Neutrophil (primary cell): ENCODE measurements around the gene FAM168B.

Source experiments
- H3K27ac ChIP-seq: fragments of 200-600 bp; sonication (generic); 2 replicates; pipeline ENCODE4 v1.5.1; 2016; ENCODE audit warnings: mild to moderate bottlenecking, moderate library complexity
- H3K27me3 ChIP-seq: fragments of 200-600 bp; sonication (generic); 2 replicates; pipeline ENCODE4 v1.6.0; 2016; ENCODE audit warnings: mild to moderate bottlenecking
- H3K36me3 ChIP-seq: fragments of 200-600 bp; sonication (generic); 2 replicates; pipeline ENCODE4 v1.5.1; 2017
- H3K4me1 ChIP-seq, 2 experiments: fragments of 200-600 bp in 1 of 2; sonication (generic) in 1 of 2; 1 replicate in 1 of 2; 2 replicates in 1 of 2; pipeline versions ENCODE4 v1.5.1 to v1.6.1; 2013 to 2016; ENCODE audit warnings: low read depth in 1 of 2, low read length in 1 of 2, mild to moderate bottlenecking in 1 of 2, moderate library complexity in 1 of 2; ENCODE audit not compliant: control insufficient read depth in 1 of 2, insufficient read depth in 1 of 2
- H3K4me3 ChIP-seq, 2 experiments: fragments of 200-600 bp in 1 of 2; sonication (generic) in 1 of 2; 1 replicate in 1 of 2; 2 replicates in 1 of 2; pipeline ENCODE4 v1.5.1; 2013 to 2016; ENCODE audit warnings: low read depth in 1 of 2, low read length in 1 of 2, mild to moderate bottlenecking in 1 of 2, moderate library complexity in 1 of 2
- H3K9me3 ChIP-seq: fragments of 200-600 bp; sonication (generic); 2 replicates; pipeline ENCODE4 v1.5.1; 2016
- TF ChIP-seq, protein P1 (sequence below): fragments of 200-600 bp; sonication (generic); IDR thresholded peaks from 2 replicates; pipeline ENCODE4 v1.5.1; 2016; ENCODE audit warnings: antibody characterized with exemption

FAM168B gene

DNA sequence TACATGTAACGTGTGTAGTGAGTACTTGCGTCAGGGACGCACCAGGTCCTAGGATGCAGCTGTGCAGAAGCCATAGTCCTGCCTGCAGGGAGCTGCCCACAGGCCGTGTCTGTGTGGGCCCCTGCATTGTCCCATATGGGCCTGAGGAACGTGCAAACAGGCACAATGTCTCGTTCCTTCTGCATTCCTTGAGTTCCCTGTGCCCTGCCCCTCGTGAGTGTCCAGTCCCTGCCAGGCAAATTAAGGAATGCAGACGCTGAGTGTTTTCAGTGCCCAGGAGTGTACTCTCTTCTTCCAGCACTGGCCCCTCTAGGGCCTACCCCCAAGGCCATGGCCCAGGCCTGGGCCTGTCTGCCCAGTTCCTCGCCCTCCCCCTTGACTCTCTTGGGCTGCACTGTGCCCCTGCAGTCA, 61.8 kb downstream of the FAM168B start:
- Histone ChIP-seq H3K9me3 (peaks cover 6% of the 10 kb centered on the region), H3K27ac (no peak overlapping the region), H3K4me1 (peaks cover 4 to 6% of the 10 kb centered on the region in 2 experiments), H3K4me3 (no peak overlapping the region), H3K36me3 (no peaks in the 10 kb centered on the region), H3K27me3 (peaks cover 61% of the 10 kb centered on the region)
- TF ChIP-seq, protein P1, sequence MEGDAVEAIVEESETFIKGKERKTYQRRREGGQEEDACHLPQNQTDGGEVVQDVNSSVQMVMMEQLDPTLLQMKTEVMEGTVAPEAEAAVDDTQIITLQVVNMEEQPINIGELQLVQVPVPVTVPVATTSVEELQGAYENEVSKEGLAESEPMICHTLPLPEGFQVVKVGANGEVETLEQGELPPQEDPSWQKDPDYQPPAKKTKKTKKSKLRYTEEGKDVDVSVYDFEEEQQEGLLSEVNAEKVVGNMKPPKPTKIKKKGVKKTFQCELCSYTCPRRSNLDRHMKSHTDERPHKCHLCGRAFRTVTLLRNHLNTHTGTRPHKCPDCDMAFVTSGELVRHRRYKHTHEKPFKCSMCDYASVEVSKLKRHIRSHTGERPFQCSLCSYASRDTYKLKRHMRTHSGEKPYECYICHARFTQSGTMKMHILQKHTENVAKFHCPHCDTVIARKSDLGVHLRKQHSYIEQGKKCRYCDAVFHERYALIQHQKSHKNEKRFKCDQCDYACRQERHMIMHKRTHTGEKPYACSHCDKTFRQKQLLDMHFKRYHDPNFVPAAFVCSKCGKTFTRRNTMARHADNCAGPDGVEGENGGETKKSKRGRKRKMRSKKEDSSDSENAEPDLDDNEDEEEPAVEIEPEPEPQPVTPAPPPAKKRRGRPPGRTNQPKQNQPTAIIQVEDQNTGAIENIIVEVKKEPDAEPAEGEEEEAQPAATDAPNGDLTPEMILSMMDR = no peak

DNA sequence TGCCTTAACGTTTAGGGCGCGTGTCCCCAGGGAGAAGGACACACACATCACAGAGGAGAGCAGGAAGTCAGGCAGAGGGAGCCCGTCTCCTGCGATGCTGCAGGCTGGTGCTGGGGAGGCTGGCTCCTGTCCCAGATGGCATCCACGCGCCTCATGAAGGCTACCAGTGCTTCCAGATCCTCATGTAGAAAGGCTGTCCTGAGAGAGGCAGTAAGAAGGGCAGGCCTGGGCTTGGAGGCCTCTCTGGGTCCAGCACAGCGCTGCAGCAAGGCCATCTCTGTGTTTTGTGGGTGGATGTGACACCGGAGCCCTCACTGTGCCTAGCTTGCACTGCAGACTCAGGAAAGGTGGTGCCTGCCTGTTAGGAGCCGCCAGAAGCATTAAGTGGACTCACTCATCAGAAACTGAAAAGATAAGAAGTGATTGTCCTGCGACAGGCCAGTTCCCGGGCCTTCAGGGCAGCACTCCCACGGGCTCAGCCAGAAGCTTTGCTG, 62.7 kb downstream of the FAM168B start:
- Histone ChIP-seq H3K27ac (no peak overlapping the region), H3K4me3 (no peak overlapping the region), H3K36me3 (no peaks in the 10 kb centered on the region), H3K9me3 (peaks cover 6% of the 10 kb centered on the region), H3K27me3 (peaks cover 54% of the 10 kb centered on the region), H3K4me1 (peaks cover 4 to 5% of the 10 kb centered on the region in 2 experiments)
- TF ChIP-seq, protein P1 = no peak

DNA sequence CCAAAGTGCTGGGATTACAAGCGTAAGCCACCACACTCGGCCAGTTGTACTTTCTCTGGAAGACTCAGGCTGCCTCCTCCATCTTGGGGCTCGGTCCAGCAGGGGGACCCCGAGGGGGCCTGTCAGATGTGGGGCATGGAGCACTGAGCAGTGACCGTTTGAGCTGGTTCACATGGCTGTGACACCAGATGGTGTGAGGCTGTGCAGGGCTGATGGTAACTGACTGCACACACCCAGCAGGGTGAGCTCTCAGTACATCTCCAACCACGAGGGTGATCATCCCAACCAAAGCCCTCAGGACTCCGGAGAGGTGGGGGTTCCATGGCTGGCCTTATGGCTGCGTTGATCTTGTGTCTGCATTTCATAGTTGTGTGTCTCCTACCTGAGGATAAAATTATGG, 63.4 kb downstream of the FAM168B start:
- Histone ChIP-seq H3K4me1 (peaks cover 3 to 4% of the 10 kb centered on the region in 2 experiments), H3K36me3 (no peaks in the 10 kb centered on the region), H3K9me3 (peaks cover 6% of the 10 kb centered on the region), H3K27ac (no peak overlapping the region), H3K4me3 (no peak overlapping the region), H3K27me3 (peaks cover 54% of the 10 kb centered on the region)
- TF ChIP-seq, protein P1 = no peak

DNA sequence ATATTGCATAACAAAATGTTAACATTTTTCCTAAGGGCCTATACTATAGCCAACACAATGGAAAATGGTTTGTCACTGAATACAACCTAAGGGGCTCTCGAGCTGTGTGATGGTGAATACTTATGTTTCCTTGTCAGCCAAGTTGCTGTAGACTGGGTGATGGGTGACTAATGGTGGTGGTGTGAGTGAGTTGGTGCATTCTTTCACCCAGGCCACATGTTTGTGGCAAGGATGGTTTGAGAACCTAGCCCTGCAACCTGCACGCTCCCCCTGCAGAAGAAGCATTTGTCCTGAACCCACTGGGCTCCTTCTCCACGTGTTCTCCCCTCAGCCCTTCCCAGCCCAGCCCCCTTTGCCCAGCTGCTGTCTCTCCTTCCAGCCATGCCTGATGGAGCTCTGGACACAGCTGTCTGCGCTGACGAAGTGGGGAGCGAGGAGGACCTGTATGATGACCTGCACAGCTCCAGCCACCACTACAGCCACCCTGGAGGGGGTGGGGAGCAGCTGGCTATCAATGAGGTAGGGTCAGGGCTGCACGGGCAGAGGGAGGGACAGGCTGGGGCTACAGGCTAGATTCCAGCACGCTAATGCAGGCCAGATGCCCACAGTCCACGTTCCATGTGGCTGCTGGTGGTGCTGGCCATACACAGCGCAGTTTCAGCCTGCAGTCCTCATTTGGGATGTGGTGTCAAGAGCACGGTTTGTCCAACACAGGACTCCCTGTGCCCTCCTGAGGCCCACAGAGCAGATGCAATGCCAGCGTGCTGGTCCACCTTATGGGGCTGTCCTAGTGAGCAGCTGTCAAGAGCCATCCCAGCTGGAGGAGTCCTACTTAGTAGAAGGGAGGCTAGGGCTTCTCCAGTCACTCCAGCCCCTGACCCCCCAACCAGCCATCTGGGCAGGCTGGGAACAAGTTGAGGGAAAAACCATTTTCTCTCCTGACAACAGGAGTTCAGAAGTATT, 65.4 kb downstream of the FAM168B start:
- H3K36me3 ChIP-seq = no peaks in the 10 kb centered on the region
- H3K27ac ChIP-seq = no peak overlapping the region
- peaks cover 6% of the 10 kb centered on the region for H3K9me3 ChIP-seq
- peaks cover 45% of the 10 kb centered on the region for H3K27me3 ChIP-seq
- H3K4me3 ChIP-seq = no peak overlapping the region
- H3K4me1 ChIP-seq = peaks cover 3 to 4% of the 10 kb centered on the region in 2 experiments
- TF ChIP-seq, protein P1 = no peak

DNA sequence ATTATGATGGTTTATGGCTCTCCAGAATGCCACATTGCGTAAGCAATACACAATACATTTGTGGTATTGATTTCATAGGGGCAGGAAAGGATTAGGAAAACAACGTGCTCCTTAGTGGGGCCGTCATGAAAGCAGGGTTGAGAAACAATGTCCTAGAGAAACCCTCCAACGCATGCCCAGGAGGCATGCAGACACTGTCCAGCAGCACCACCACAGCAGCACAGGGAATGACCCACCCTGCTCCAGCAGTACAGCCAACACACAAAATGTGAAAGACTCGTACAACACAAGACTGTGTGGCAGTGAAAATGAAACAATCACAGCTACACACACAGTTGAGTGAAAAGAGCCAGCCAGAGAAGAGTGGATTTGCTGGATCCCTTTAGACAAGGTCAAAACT, 66.3 kb downstream of the FAM168B start:
- H3K27ac ChIP-seq = no peak overlapping the region
- peaks cover 47% of the 10 kb centered on the region for H3K27me3 ChIP-seq
- TF ChIP-seq, protein P1 = no peak
- peaks cover 3 to 4% of the 10 kb centered on the region in 2 experiments for H3K4me1 ChIP-seq
- H3K4me3 ChIP-seq = no peak overlapping the region
- H3K9me3 ChIP-seq = peaks cover 6% of the 10 kb centered on the region
- H3K36me3 ChIP-seq = no peaks in the 10 kb centered on the region
